H1 (cell line): ENCODE results near the gene MGAT5. TPM values are rescaled to one million over a fixed set of nuclear protein-coding genes. Genes with fewer than 3 reads are reported as not detected.

Source experiments
- CHD2 ChIP-seq: IDR thresholded peaks from 2 replicates; pipeline ENCODE4 v1.6.1; 2012; ENCODE audit warnings: low read length, improper control_type of control experiment
- JUND ChIP-seq: IDR thresholded peaks from 2 replicates; pipeline ENCODE4 v1.6.1; 2011; ENCODE audit warnings: mild to moderate bottlenecking, improper control_type of control experiment, low read length
- NRF1 ChIP-seq: IDR thresholded peaks from 2 replicates; pipeline ENCODE4 v1.6.1; 2011; ENCODE audit warnings: mild to moderate bottlenecking, low read depth, low read length, improper control_type of control experiment
- POLR2AphosphoS5 ChIP-seq: IDR thresholded peaks from 2 replicates; pipeline ENCODE4 v1.6.1; 2011; ENCODE audit warnings: low read depth, low read length
- RAD21 ChIP-seq, 2 experiments: IDR thresholded peaks in 1 of 2; conservative IDR thresholded peaks in 1 of 2; 2 replicates each; pipeline ENCODE4 v1.6.1; 2011; ENCODE audit warnings: low read depth in 2 of 2, low read length in 2 of 2, improper control_type of control experiment in 1 of 2, inconsistent platforms in 1 of 2, mild to moderate bottlenecking in 1 of 2, moderate library complexity in 1 of 2
- SAP30 ChIP-seq: fragments of 300-600 bp; sonication (generic); IDR thresholded peaks from 2 replicates; pipeline ENCODE4 v1.7.1; 2012; ENCODE audit warnings: low read length, moderate library complexity, mild to moderate bottlenecking, inconsistent platforms; ENCODE audit not compliant: insufficient read depth, insufficient replicate concordance
- SIX5 ChIP-seq: IDR thresholded peaks from 2 replicates; pipeline ENCODE4 v1.6.1; 2011; ENCODE audit warnings: mild to moderate bottlenecking, low read depth, low read length
- polyA plus RNA-seq, 7 experiments: library from polyadenylated mRNA; depleted of rRNA in 3 of 7; stranded (reverse) in 5 of 7; unstranded in 2 of 7; fragments of >200 nt in 5 of 7; fragments of 200-250 nt in 2 of 7; gene quantifications; 1 replicate in 5 of 7; 2 replicates in 1 of 7; 4 replicates in 1 of 7; pipeline versions ENCODE4 v1.2.1 to v1.2.3, GENCODE V29; 2011 to 2013; ENCODE audit warnings: missing spikeins in 2 of 7, mixed read lengths in 2 of 7
- total RNA-seq: library from RNA; stranded (reverse); fragmentation: NEBNext Ultra II Directional; extraction: Animal tissue kit (Norgen Biotek cat#: 25700); gene quantifications from 2 replicates; pipeline ENCODE4 v1.2.1, GENCODE V29; 2021

Gene MGAT5
- total and polyA plus RNA-seq, 2 of the 8 experiments (the other 6 are each of a cell fraction or from before 2014, with no cell fraction given): 11.2 to 49.2 TPM

DNA sequence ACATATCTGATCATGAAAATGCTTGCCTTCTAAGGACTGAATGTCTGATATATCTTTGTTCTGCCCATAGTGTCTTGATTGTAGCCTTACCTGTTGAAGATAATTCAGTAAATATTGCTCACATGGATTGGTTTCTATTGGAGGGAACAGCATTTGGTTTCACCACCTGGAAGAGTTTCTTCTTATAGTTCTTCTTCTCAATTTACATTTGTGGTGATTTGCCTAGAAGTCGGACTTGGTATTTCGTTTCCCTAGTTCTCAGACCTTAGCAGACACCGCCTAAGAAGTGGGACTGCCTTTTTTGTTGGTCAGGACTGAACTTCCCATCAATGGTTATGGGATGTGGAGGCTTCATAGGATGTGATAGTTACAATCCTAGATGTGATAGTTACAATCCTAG, 20.2 kb downstream of the MGAT5 start (continued):
- TF ChIP-seq RAD21 (IDR thresholded peaks at IDR 0.05 in 1 of 2, conservative IDR thresholded peaks at IDR 0.05 in 1 of 2; ENCODE audit: low read depth in 2 of 2, low read length in 2 of 2) (no peak), POLR2AphosphoS5 (no peak), CHD2 (no peak), NRF1 (no peak), SIX5 (no peak), JUND (no peak), SAP30 (no peak)
